ENCODE data around the gene TESK1.

Gene TESK1

GRCh38 chr9:35649431-35650340 is 44.6 kb downstream of the TESK1 start:
- Histone ChIP-seq H3K27me3 (replicated peaks; ENCODE audit: control insufficient read depth, insufficient read depth, low read length) (no peaks in the 10 kb centered on the region), H3K4me3 (replicated peaks; ENCODE audit: low read depth, low read length) (peak overlapping the region; percentile 74), H3K36me3 (ENCODE audit: control insufficient read depth, insufficient read depth, low read length) (no peaks in the 10 kb centered on the region)
- no peak for TF ChIP-seq CTCF (IDR thresholded peaks at IDR 0.05; ENCODE audit: insufficient read depth, low read length, poor library complexity, severe bottlenecking)
- DNase-seq (ENCODE audit: extremely low read depth, insufficient read length), result peak; percentile 49

- peak; percentile 57 for DNase-seq (ENCODE audit: extremely low read depth, insufficient read length)
- Histone ChIP-seq H3K4me3 (replicated peaks; ENCODE audit: low read depth, low read length) (peak within 1 kb of the TSS; percentile 74), H3K27me3 (replicated peaks; ENCODE audit: control insufficient read depth, insufficient read depth, low read length) (no peaks in the 10 kb centered on the region), H3K36me3 (ENCODE audit: control insufficient read depth, insufficient read depth, low read length) (no peaks in the 10 kb centered on the region)
- TF ChIP-seq CTCF (IDR thresholded peaks at IDR 0.05; ENCODE audit: insufficient read depth, low read length, poor library complexity, severe bottlenecking), result no peak
Measured at GRCh38 chr9:35650341-35651158, 45.5 kb downstream of the TESK1 start, which contains the start of gene SIT1. Gene SIT1, minus strand, starts transcription at chr9:35650931. Its CDS starts 78 bp downstream, at chr9:35650853.

- Histone ChIP-seq H3K36me3 (ENCODE audit: control insufficient read depth, insufficient read depth, low read length) (no peaks in the 10 kb centered on the region), H3K27me3 (replicated peaks; ENCODE audit: control insufficient read depth, insufficient read depth, low read length) (no peaks in the 10 kb centered on the region), H3K4me3 (replicated peaks; ENCODE audit: low read depth, low read length) (no peak overlapping the region)
- TF ChIP-seq CTCF (IDR thresholded peaks at IDR 0.05; ENCODE audit: insufficient read depth, low read length, poor library complexity, severe bottlenecking), result no peak
- DNase-seq (ENCODE audit: extremely low read depth, insufficient read length), result no peak
Measured at GRCh38 chr9:35651956-35652828, 47.1 kb downstream of the TESK1 start.

GRCh38 chr9:35652829-35653209 is 47.8 kb downstream of the TESK1 start:
- TF ChIP-seq CTCF (IDR thresholded peaks at IDR 0.05; ENCODE audit: insufficient read depth, low read length, poor library complexity, severe bottlenecking), result no peak
- Histone ChIP-seq H3K27me3 (replicated peaks; ENCODE audit: control insufficient read depth, insufficient read depth, low read length) (no peaks in the 10 kb centered on the region), H3K4me3 (replicated peaks; ENCODE audit: low read depth, low read length) (no peak overlapping the region), H3K36me3 (ENCODE audit: control insufficient read depth, insufficient read depth, low read length) (no peaks in the 10 kb centered on the region)
- no peak for DNase-seq (ENCODE audit: extremely low read depth, insufficient read length)

GRCh38 chr9:35653611-35654010 is 48.5 kb downstream of the TESK1 start:
- DNase-seq (ENCODE audit: extremely low read depth, insufficient read length), result no peak
- Histone ChIP-seq H3K36me3 (ENCODE audit: control insufficient read depth, insufficient read depth, low read length) (no peaks in the 10 kb centered on the region), H3K4me3 (replicated peaks; ENCODE audit: low read depth, low read length) (no peak overlapping the region), H3K27me3 (replicated peaks; ENCODE audit: control insufficient read depth, insufficient read depth, low read length) (no peaks in the 10 kb centered on the region)
- no peak for TF ChIP-seq CTCF (IDR thresholded peaks at IDR 0.05; ENCODE audit: insufficient read depth, low read length, poor library complexity, severe bottlenecking)
